GOT3 (cell line): Measurements from ENCODE around the gene MX1.

Experiments used
- DNase-seq: peaks from one replicate; lab custom pipeline; 2025; ENCODE audit warnings: mixed read lengths; lab: John Stamatoyannopoulos, UW

The MX1 gene

DNA sequence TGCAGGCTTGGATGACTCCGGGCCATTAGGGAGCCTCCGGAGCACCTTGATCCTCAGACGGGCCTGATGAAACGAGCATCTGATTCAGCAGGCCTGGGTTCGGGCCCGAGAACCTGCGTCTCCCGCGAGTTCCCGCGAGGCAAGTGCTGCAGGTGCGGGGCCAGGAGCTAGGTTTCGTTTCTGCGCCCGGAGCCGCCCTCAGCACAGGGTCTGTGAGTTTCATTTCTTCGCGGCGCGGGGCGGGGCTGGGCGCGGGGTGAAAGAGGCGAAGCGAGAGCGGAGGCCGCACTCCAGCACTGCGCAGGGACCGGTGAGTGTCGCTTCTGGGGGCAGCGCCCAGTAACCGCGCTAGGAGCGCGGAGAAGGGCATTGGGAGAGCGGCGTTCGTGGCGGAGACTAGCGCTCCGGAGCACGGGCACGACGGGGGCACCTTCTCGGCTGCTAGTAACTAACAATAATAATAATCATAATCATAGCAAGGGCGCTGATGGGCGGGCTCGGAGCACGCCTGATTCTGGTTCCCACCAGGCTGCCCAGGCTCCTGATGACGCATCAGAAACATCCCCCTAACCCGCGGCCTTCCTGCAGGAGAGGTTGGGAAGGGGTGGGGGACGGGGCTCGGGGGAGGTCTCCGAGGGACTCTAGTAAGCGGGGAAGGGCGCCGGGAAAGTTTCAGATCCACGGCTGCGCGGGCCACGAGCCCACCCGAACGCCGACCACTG is at the start of gene MX1:
Gene MX1, plus strand, starts transcription at position 286 of the 722 bp plus-strand sequence. CDS start 5,832 bp downstream, outside the sequence.
- DNase-seq = no peak

- DNase-seq = no peak
These were observed 48.3 kb upstream of the MX1 start for GRCh38 chr21:41377715-41378114.

GRCh38 chr21:41378849-41379248 is 47.2 kb upstream of the MX1 start:
- DNase-seq = no peak

DNA sequence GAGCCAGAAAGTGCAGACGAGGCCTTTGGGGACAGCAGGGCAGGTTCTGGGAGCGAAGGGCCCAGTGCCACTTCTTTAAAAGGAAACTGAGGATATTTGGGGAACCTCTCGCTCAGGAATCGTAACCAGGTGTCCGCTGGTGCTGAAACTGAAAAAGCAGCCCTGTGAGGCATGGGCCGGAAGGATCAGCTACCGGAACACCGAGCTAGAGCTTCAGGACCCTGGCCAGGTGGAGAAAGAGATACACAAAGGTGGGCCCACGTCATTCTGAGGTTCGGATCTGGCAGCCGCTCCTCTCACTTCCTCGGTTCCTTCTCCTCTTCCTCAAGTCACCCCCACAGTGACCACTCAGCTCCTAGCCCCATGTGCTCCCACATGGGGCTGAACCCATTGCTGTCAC is 46.1 kb upstream of the MX1 start:
- no peak for DNase-seq

GRCh38 chr21:41381731-41382130 is 44.3 kb upstream of the MX1 start:
- no peak for DNase-seq

- DNase-seq = no peak
These were observed 38.8 kb upstream of the MX1 start for GRCh38 chr21:41387042-41387819.

DNA sequence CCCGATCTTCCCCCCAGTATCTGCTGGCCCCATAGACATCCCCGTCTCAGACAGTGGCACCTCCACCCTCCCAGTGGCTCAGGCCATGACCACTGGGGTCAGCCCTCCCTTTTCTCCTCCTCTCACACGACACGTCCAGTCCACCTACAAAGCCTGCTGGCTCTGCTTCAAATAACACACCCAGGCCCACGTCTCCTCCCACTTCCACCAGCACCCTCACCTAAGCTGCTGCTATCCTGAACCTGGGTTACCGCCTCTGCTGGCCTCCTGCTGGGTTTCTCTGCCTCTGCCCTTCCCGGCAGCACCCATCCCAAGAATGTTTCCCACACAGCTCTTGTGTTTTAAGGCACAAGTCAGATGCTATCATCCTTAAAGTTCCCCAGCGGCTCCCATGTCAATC is 38.2 kb upstream of the MX1 start:
- DNase-seq = no peak

GRCh38 chr21:41388259-41388658 is 37.8 kb upstream of the MX1 start:
- DNase-seq = no peak

DNA sequence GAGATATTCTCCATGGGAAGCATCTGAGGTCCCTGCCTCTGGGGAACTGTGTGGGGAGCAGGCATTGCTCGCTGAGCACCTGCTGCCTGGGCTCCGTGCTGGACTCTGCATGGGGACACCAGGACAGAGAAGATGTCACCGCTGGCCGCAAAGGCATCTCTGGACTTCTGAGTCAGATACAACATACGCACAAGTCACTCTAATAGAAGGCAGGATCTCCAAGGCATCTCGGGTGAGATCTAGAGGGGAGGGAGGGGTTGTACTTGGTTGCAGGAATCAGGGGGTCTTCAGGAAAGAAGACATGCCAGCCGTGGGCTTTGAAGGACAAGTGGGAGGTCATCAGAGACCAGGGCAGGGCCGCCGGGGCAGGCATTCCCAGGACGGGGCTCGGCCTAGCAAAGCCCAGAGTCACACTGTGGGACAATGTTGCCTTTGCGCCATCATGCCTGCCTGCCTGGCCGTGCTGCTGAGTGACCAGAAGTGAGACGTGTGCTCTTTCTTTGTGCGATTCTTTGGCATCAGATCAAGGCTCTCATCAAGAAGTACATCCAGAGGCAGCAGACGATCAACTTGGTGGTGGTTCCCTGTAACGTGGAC is 35.9 kb upstream of the MX1 start:
- no peak for DNase-seq

DNA sequence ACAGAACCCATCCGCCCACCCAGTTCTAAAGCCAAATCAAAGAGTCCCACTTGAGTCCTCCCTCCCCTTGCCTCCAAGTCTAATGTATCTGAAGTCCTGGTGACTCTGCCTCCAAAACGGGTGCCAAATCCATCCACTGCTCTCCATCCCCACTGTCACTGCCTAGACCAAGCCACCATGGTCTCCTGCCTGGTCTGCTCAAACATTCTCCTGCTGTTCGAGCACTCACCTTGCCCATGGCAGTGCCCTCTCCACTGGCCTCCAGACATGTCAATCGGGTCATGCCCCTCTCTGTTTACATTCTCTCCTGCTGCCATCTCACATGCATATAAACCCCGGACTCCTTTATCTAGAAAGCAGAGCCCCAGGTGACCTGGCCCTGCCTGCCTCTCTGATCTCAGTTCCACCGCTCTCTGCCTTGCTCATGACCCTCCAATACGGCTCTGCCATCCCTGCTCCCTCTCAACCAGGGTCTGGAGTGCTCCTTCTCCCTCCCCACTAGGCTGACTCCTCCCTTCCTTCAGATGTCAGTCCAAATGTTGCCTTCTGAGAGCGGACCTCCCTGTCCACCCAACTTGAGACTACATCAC is 32.1 kb upstream of the MX1 start:
- DNase-seq = no peak

- no peak for DNase-seq
These were observed 29.4 kb upstream of the MX1 start for GRCh38 chr21:41396558-41397075.

DNA sequence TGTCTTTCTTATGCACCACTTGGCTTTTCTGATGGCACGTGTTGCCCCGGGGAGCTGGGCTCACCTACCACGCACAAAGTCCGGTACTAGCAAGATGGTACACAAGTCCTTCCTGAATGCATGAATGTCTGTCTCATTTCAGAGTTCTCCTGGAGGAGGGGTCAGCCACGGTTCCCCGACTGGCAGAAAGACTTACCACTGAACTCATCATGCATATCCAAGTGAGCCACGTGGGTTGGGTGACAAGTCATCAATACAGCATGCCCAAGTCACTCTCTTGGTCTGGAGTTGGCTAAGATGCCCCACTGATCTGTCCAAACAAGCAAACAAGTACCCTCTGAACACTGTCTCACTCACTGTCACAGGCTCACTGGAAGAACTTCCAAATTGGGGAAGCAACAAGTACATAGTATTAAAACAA is 28.6 kb upstream of the MX1 start:
- no peak for DNase-seq

- no peak for DNase-seq
These were observed 27.8 kb upstream of the MX1 start for GRCh38 chr21:41398251-41398650.

DNA sequence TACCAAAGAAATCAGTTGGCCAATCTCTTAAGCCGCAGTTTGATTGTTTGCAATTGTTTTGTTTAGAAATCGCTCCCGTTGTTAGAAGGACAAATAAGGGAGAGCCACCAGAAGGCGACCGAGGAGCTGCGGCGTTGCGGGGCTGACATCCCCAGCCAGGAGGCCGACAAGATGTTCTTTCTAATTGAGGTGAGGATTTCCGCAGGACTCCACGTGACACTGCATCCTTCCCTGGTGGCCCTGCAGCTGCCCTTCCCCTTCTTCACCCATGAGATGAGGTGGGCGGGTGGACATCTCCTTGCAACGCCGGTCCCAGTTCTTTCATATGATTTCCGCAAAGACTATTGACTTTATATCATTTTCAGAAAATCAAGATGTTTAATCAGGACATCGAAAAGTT is 27.2 kb upstream of the MX1 start:
- DNase-seq = no peak

- DNase-seq = no peak
These were observed 26.7 kb upstream of the MX1 start for GRCh38 chr21:41399246-41399800.

DNA sequence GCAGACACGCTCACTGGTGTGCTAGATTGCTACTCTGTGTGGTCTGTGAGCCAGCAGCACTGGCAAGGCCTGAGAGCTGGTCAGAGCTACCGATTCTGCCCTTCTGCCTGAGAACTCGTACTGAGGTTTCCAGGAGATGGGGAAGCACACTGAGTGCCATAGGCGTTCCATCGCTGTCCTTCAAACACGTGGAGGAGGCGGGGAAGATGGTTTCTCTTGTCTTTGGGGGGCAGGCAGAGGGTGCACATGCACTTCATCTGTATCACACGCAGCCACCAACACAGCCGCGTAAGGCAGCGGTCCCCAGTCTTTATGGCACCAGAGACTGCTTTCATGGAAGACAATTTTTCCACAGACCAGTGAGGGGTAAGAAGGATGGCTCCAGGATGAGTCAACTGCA is 23.8 kb upstream of the MX1 start:
- no peak for DNase-seq

DNA sequence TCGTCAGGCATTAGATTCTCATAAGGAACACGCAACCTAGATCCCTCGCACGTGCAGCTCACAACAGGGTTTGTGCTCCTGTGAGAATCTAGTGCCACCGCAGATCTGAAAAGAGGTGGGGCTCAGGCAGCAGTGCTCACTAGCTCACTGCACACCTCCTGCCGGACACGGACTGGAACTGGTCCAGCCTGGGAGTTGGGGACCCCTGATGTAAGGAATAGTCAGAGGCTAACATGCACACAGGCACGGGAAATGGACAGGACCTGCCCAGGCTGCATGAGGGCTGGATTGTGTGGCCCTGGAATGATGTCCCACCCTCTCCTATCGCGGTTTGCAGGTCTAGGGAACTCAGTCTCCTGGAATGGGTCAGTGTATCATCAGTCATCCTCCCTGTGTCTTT is 23.2 kb upstream of the MX1 start:
- no peak for DNase-seq

GRCh38 chr21:41403331-41403730 is 22.7 kb upstream of the MX1 start:
- no peak for DNase-seq

GRCh38 chr21:41403966-41404365 is 22.1 kb upstream of the MX1 start:
- no peak for DNase-seq

DNA sequence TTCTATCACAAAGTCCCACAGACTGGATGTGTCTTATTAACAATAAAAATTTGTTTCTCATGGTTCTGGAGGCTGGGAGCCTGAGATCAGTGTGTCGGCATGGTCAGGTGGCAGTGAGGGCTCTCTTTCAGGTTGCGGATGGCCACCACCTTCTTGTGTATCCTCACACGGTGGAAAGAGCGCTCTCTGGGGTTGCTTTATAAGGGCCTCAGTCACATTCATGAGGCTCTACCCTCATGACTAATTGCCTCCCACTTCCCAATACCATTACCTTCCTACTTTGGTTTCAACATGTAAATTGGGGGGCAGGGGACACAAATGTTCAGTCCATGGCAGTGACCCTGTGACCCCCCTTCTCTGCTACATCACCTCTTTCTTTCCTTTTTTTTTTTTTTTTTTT is 20.7 kb upstream of the MX1 start:
- DNase-seq = no peak

DNA sequence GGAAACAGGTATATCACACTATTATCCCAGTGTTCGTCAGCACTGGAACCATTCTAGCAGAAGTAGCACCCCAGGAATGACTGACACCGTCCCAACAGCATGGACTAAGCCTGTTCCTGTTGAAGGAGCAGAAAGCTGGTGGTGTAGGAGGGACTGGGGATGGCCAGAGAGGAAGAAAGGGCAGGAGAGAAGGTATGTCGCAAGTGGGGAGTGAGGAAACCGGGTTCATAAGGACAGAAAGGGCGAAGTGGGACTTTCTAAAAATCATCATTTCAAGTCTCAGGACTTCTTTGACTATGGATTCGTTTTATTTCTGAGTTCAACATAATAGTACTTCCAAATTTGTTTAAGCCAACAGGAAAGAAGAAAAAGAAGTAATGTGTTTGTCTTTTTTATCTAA is 19.7 kb upstream of the MX1 start:
- DNase-seq = no peak
